Thoracic aorta (tissue), 2 donors: Measurements from ENCODE around the gene RIMKLB. TPM values are rescaled to one million over a fixed set of nuclear protein-coding genes. Genes with fewer than 3 reads are reported as not detected.

Experiments used
- ATAC-seq: fragments of 150-250 bp; one replicate; pipeline ENCODE4 v1.8.0; 2017; ENCODE audit warnings: low read depth; ENCODE audit not compliant: insufficient number of reproducible peaks, low FRiP score
- DNase-seq: peaks from one replicate; pipeline ENCODE4 v3.0.0-alpha.2; 2020; ENCODE audit warnings: low spot score
- H3K27ac ChIP-seq, 2 donors: fragments of 200-600 bp; sonication (generic); 1 replicate in 1 of 2; 2 replicates in 1 of 2; pipeline ENCODE4 v1.5.1; 2016; ENCODE audit warnings: mild to moderate bottlenecking in 2 of 2, moderate library complexity in 2 of 2
- H3K27me3 ChIP-seq: fragments of 200-600 bp; sonication (generic); replicated peaks from 2 replicates; pipeline ENCODE4 v1.6.0; 2016; ENCODE audit warnings: mild to moderate bottlenecking; ENCODE audit not compliant: insufficient read depth
- H3K36me3 ChIP-seq: fragments of 200-600 bp; sonication (generic); one replicate; pipeline ENCODE4 v1.5.1; 2016
- H3K4me1 ChIP-seq, 2 donors: fragments of 200-600 bp; sonication (generic); 1 replicate in 1 of 2; 2 replicates in 1 of 2; pipeline versions ENCODE4 v1.5.1 to v1.6.0; 2016; ENCODE audit warnings: low read depth in 2 of 2, mild to moderate bottlenecking in 1 of 2; ENCODE audit not compliant: control insufficient read depth in 1 of 2
- H3K4me3 ChIP-seq: fragments of 200-600 bp; sonication (generic); 2 replicates; pipeline ENCODE4 v1.5.1; 2016; ENCODE audit warnings: mild to moderate bottlenecking
- H3K9me3 ChIP-seq: fragments of 200-600 bp; sonication (generic); 2 replicates; pipeline ENCODE4 v1.5.1; 2016
- CTCF ChIP-seq: fragments of 200-600 bp; sonication (generic); IDR thresholded peaks from one replicate; pipeline ENCODE4 v1.5.1; 2019; ENCODE audit warnings: antibody characterized with exemption
- total RNA-seq, 2 donors: library from RNA; depleted of rRNA; stranded (reverse); fragments of >200 nt; gene quantifications; one replicate each; pipeline versions ENCODE4 v1.1.0 to v1.2.3, GENCODE V29; 2016

The RIMKLB gene
- total RNA-seq, 2 donors from 2014 or later: 87.6 to 159 TPM

GRCh38 chr12:8661751-8662150, 36.0 kb upstream of the RIMKLB start:
- H3K27ac ChIP-seq: no peak overlapping the region
- no peak overlapping the region for H3K4me3 ChIP-seq
- no peaks in the 10 kb centered on the region for H3K36me3 ChIP-seq

GRCh38 chr12:8662593-8662992, 35.2 kb upstream of the RIMKLB start, which contains the start of gene MFAP5:
Gene MFAP5, minus strand, starts transcription at chr12:8662826. Its CDS starts 722 bp downstream, at chr12:8662104.
- DNase-seq (no peak), ATAC-seq (no peak)
- Histone ChIP-seq H3K9me3 (no peaks in the 10 kb centered on the region), H3K27me3 (no peaks in the 10 kb centered on the region), H3K27ac (no peak within 1 kb of the TSS), H3K36me3 (no peaks in the 10 kb centered on the region), H3K4me3 (no peak within 1 kb of the TSS), H3K4me1 (no peaks in the 10 kb centered on the region)
- no peak for TF ChIP-seq CTCF

More at GRCh38 chr12:8661751-8662150, 36.0 kb upstream of the RIMKLB start:
- no peaks in the 10 kb centered on the region for H3K4me1 ChIP-seq
- H3K27me3 ChIP-seq: no peaks in the 10 kb centered on the region
- H3K9me3 ChIP-seq: no peaks in the 10 kb centered on the region
- no peak for TF ChIP-seq CTCF
- no peak for DNase-seq
- ATAC-seq: no peak

GRCh38 chr12:8664228-8664913, 33.4 kb upstream of the RIMKLB start:
- ATAC-seq: no peak
- H3K9me3 ChIP-seq: no peaks in the 10 kb centered on the region
- no peak overlapping the region for H3K4me3 ChIP-seq
- no peak for TF ChIP-seq CTCF
- no peaks in the 10 kb centered on the region for H3K36me3 ChIP-seq
- H3K4me1 ChIP-seq: no peaks in the 10 kb centered on the region
- no peak for DNase-seq
- H3K27ac ChIP-seq: no peak overlapping the region
- no peaks in the 10 kb centered on the region for H3K27me3 ChIP-seq

- Histone ChIP-seq H3K4me1 (no peaks in the 10 kb centered on the region), H3K9me3 (no peaks in the 10 kb centered on the region), H3K27me3 (no peaks in the 10 kb centered on the region), H3K36me3 (no peaks in the 10 kb centered on the region), H3K27ac (no peak overlapping the region), H3K4me3 (no peak overlapping the region)
- ATAC-seq: no peak
- no peak for DNase-seq
- TF ChIP-seq CTCF: no peak
Measured at GRCh38 chr12:8665759-8666158, 32.0 kb upstream of the RIMKLB start.

- no peak overlapping the region for H3K27ac ChIP-seq
- no peaks in the 10 kb centered on the region for H3K9me3 ChIP-seq
- no peak for TF ChIP-seq CTCF
- H3K27me3 ChIP-seq: no peaks in the 10 kb centered on the region
- no peak for DNase-seq
- no peaks in the 10 kb centered on the region for H3K4me1 ChIP-seq
- H3K36me3 ChIP-seq: no peaks in the 10 kb centered on the region
- no peak for ATAC-seq
- no peak overlapping the region for H3K4me3 ChIP-seq
Measured at GRCh38 chr12:8667270-8667669, 30.5 kb upstream of the RIMKLB start.
